Endothelial cell of hepatic sinusoid (primary cell): Measurements from ENCODE around the gene OSTF1.

Experiments used
- in situ Hi-C: cut with HindIII; loops from 2 replicates; pipeline ENCODE4 v1.10.0; 2017; ENCODE audit warnings: low sequenced_read_pairs

The OSTF1 gene

GRCh38 chr9:75084081-75084672, 4.1 kb upstream of the OSTF1 start:
- in situ Hi-C loops, result no loop called here

- in situ Hi-C loops, result no loop called here
Observed at GRCh38 chr9:75085640-75086039, 2.7 kb upstream of the OSTF1 start.

- in situ Hi-C loops, result no loop called here
Observed at GRCh38 chr9:75086541-75087288, 1.6 kb upstream of the OSTF1 start.

DNA sequence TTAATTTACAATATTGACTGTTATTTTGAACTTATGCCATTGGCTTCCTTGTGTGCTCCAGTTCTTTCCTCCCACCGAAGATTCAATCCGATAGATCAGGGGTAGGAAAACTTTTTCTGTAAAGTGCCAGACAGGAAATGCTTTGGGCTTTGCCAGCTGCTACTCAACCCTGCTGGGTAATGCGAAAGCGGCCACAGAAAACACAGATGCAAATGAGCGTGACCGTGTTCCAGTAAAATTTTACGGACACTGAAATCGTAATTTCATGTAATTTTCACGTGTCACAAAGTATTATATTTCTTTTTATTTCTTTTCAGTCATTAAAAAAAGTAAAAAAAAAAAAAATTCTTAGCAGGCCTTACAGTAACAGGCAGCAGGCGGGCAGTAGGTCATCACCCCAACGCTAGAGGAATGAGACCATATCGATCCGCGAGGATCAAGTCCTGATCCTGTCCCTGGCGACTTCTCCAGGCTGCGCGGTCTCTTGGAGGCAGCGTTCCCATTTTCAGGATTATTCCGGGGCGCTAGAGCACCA, 958 bp upstream of the OSTF1 start:
- in situ Hi-C loops, result no loop called here

GRCh38 chr9:75088646-75089372, 495 bp downstream of the OSTF1 start:
- in situ Hi-C loops, result no loop called here

- in situ Hi-C loops, result no loop called here
Observed at GRCh38 chr9:75089373-75089766, 1.1 kb downstream of the OSTF1 start.

GRCh38 chr9:75090579-75090978, 2.3 kb downstream of the OSTF1 start:
- in situ Hi-C loops, result no loop called here

DNA sequence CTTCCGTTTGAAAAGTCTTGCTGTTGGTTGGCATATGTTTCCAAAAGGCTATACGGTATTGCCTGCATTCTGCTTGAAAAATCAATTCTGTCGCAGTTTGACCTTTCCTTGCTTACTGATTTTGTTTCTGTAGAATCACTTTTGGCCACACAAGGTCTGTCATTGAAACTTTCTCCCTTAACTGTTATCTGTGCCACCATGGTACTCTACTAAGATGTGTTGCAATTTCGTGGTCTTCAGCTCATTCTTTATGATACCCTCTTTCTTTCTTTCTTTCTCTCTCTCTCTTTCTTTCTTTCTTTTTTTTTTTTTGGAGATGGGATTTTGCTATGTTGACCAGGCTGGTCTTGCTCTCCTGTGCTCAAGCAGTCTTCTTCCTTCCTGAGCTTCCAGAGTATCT, 4.5 kb downstream of the OSTF1 start:
- in situ Hi-C loops, result no loop called here

DNA sequence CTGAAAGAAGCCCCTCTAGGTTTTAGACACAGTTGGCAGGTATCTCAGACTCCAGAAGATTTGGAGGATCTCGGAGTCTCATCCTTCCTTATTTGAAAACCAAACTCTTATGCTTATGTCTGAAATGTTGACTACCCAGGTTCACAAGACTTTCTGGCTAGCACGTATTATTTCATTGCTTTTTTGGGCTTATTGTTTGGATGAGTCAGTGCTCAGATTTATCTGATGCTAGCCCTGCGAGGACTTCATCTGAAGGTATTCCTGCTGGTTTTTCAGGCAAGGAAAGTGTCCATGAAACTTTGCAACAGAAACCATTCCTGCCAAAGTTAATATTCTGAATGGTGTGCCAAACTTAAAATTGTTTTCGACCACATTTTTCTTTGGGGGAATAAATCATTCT, 8.5 kb downstream of the OSTF1 start:
- in situ Hi-C loops, result no loop called here

- in situ Hi-C loops, result no loop called here
Observed at GRCh38 chr9:75101004-75101588, 12.8 kb downstream of the OSTF1 start.

GRCh38 chr9:75102177-75102790, 14.0 kb downstream of the OSTF1 start:
- in situ Hi-C loops, result no loop called here

- in situ Hi-C loops, result no loop called here
Observed at GRCh38 chr9:75104607-75105006, 16.3 kb downstream of the OSTF1 start.

- in situ Hi-C loops, result no loop called here
Observed at GRCh38 chr9:75105019-75105540, 16.8 kb downstream of the OSTF1 start.

GRCh38 chr9:75105841-75106240, 17.5 kb downstream of the OSTF1 start:
- in situ Hi-C loops, result no loop called here

DNA sequence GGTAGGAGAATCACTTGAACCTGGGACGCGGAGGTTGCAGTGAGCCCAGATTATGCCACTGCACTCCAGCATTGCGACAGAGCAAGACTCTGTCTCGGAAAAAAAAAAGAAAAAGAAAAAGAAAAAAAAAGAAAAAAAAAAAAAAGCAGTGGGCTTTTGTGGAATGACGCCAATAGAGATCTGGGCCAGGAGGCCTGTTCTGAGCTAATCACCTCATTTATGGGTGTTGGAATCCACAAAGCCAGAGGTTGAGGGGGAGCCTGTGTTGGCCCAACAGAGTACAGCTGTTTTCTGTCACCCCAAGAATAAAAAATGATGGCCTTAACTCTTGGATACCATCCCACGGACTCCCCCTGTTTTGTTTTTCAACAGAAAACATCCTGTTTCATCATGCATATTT, 18.5 kb downstream of the OSTF1 start:
- in situ Hi-C loops, result no loop called here

GRCh38 chr9:75108571-75108970, 20.3 kb downstream of the OSTF1 start:
- in situ Hi-C loops, result no loop called here

GRCh38 chr9:75109210-75109839, 21.0 kb downstream of the OSTF1 start:
- in situ Hi-C loops, result no loop called here

GRCh38 chr9:75111019-75111622, 22.8 kb downstream of the OSTF1 start:
- in situ Hi-C loops, result no loop called here

DNA sequence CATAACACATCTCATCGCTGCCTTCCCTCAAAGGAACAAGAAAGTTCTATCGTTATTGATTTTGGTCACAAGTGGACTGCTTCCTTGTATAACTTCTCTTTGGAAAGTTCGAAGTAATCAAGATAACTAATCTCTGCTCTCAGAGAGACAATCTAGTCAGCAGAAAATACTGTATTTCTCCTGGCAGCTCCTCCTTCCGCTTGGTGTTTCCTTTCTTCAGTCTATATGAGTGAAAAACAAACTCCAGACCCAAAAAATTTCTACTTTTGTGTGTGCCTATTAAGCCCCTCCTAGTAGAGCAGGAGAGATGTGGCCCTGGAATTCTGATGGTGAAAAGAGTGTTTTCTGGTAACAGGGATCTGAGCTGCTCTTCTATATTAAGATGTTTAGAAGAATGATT, 24.5 kb downstream of the OSTF1 start:
- in situ Hi-C loops, result no loop called here

DNA sequence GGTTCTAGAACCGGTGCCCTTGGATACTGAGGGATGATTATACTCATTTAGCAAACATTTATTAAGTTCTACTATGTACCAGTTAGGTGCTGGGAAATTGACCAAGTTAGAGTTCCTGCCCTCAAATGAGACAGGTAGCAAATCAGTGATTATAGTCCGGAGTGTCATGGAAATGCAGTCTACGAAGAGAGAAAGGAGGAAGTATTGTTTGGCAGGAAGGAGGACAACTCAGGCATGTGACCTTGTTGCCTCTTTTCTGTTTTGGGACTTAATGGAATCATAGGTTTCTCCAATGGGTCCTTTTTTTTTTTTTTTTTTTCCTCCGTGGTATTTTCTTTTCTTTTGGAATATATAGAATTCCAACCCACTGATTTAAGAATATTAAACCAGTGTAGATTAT, 28.0 kb downstream of the OSTF1 start:
- in situ Hi-C loops, result no loop called here
